H1 (cell line): ENCODE results near the gene OAT. TPM values are rescaled to one million over a fixed set of nuclear protein-coding genes. Genes with fewer than 3 reads are reported as not detected.

Experiments
- CTCF ChIA-PET: fragments of 300-600 bp; sonication (Branson Sonifier 250); formaldehyde crosslinking; loops from one replicate; lab custom pipeline; 2021; ENCODE audit not compliant: partially characterized antibody; lab: Charles Lee
- POLR2A ChIA-PET: fragments of 300-600 bp; sonication (Branson Sonifier 250); formaldehyde crosslinking; loops from one replicate; lab custom pipeline; 2021; ENCODE audit warnings: inconsistent platforms; ENCODE audit not compliant: partially characterized antibody; lab: Charles Lee
- DNase-seq, 2 experiments: peaks; one replicate each; pipeline versions ENCODE4 v3.0.0 to v3.0.0-alpha.2; 2010 to 2022; ENCODE audit warnings: low spot score in 2 of 2, low read depth in 1 of 2, mixed read lengths in 1 of 2
- FAIRE-seq: peaks from 2 replicates; lab custom pipeline; 2011; peaks lifted over from hg19 to GRCh38; lab: Jason Lieb, UNC
- H2AFZ ChIP-seq: 2 replicates; pipeline ENCODE4 v1.8.1; 2012; ENCODE audit warnings: low read length, inconsistent platforms
- H2AK5ac ChIP-seq: 2 replicates; pipeline ENCODE4 v1.6.1; 2013; ENCODE audit warnings: low read depth, low read length
- H2BK120ac ChIP-seq: replicated peaks from 2 replicates; pipeline ENCODE3; 2013; ENCODE audit warnings: low read depth, low read length, inconsistent platforms
- H2BK12ac ChIP-seq: 2 replicates; pipeline ENCODE4 v1.6.1; 2013; ENCODE audit warnings: low read depth, low read length
- H2BK15ac ChIP-seq: 2 replicates; pipeline ENCODE4 v1.6.1; 2013; ENCODE audit warnings: low read length
- H2BK20ac ChIP-seq: 2 replicates; pipeline ENCODE4 v1.6.1; 2013; ENCODE audit warnings: low read length
- H2BK5ac ChIP-seq: 2 replicates; pipeline ENCODE4 v1.6.1; 2013; ENCODE audit warnings: low read depth, low read length
- H3K14ac ChIP-seq: 2 replicates; pipeline ENCODE4 v1.6.1; 2013; ENCODE audit warnings: inconsistent platforms; ENCODE audit not compliant: insufficient read length
- H3K18ac ChIP-seq: 2 replicates; pipeline ENCODE4 v1.6.1; 2013; ENCODE audit warnings: low read length; ENCODE audit errors: extremely low read depth
- H3K23ac ChIP-seq: 2 replicates; pipeline ENCODE4 v1.6.1; 2013; ENCODE audit warnings: inconsistent platforms; ENCODE audit not compliant: insufficient read length
- H3K23me2 ChIP-seq: 2 replicates; pipeline ENCODE4 v1.6.1; 2013; ENCODE audit warnings: low read depth, low read length
- H3K27ac ChIP-seq: 2 replicates; pipeline ENCODE4 v1.6.1; 2011; ENCODE audit warnings: low read depth, low read length, inconsistent platforms
- H3K27me3 ChIP-seq, 4 experiments: replicated peaks in 1 of 4; 1 replicate in 1 of 4; 2 replicates in 3 of 4; pipeline versions ENCODE4 v1.6.1 to v1.8.1; 2011 to 2013; ENCODE audit warnings: low read length in 3 of 4, mild to moderate bottlenecking in 3 of 4, inconsistent platforms in 2 of 4, mixed read lengths in 2 of 4, moderate library complexity in 1 of 4; ENCODE audit not compliant: control insufficient read depth in 3 of 4, insufficient read depth in 3 of 4; ENCODE audit errors: extremely low read depth in 1 of 4
- H3K36me3 ChIP-seq, 4 experiments: 2 replicates each; pipeline versions ENCODE4 v1.6.1 to v1.8.1; 2011 to 2013; ENCODE audit warnings: mild to moderate bottlenecking in 4 of 4, low read length in 3 of 4, moderate library complexity in 2 of 4, control low read depth in 1 of 4, inconsistent platforms in 1 of 4; ENCODE audit not compliant: insufficient read depth in 4 of 4, control insufficient read depth in 2 of 4
- H3K4ac ChIP-seq: replicated peaks from 2 replicates; pipeline ENCODE3; 2013; ENCODE audit warnings: low read length, low read depth, mixed read lengths, inconsistent platforms; ENCODE audit not compliant: insufficient read length
- H3K4me1 ChIP-seq, 4 experiments: replicated peaks in 1 of 4; 1 replicate in 1 of 4; 2 replicates in 3 of 4; pipeline versions ENCODE4 v1.6.1 to v1.8.1; 2011 to 2013; ENCODE audit warnings: low read length in 3 of 4, inconsistent platforms in 2 of 4, mixed read lengths in 1 of 4; ENCODE audit not compliant: insufficient read depth in 4 of 4, control insufficient read depth in 3 of 4
- H3K4me2 ChIP-seq, 2 experiments: 2 replicates each; pipeline versions ENCODE4 v1.6.1 to v1.8.1; 2011 to 2013; ENCODE audit warnings: low read depth in 2 of 2, low read length in 2 of 2, control low read depth in 1 of 2, inconsistent platforms in 1 of 2, mild to moderate bottlenecking in 1 of 2; ENCODE audit not compliant: insufficient read depth in 1 of 2
- H3K4me3 ChIP-seq, 4 experiments: fragments of 200-600, 300-600 bp in 1 of 4; sonication (generic), shearing (Covaris generic), sonication (Bioruptor Twin) in 1 of 4; 2 replicates each; pipeline versions ENCODE4 v1.5.1 to v1.8.1; 2011 to 2016; ENCODE audit warnings: low read length in 4 of 4, low read depth in 3 of 4, control low read depth in 2 of 4, inconsistent platforms in 2 of 4, mild to moderate bottlenecking in 2 of 4, mixed read lengths in 1 of 4, moderate library complexity in 1 of 4; ENCODE audit not compliant: insufficient read depth in 2 of 4; ENCODE audit errors: extremely low read depth in 1 of 4
- H3K56ac ChIP-seq: replicated peaks from 2 replicates; pipeline ENCODE3; 2013; ENCODE audit warnings: low read depth, mild to moderate bottlenecking, mixed read lengths, low read length, inconsistent platforms; ENCODE audit not compliant: insufficient read length
- H3K79me1 ChIP-seq: 2 replicates; pipeline ENCODE4 v1.6.1; 2013; ENCODE audit warnings: low read depth, low read length, control low read depth
- H3K79me2 ChIP-seq, 2 experiments: 2 replicates each; pipeline versions ENCODE4 v1.6.1 to v1.8.1; 2012 to 2013; ENCODE audit warnings: low read length in 2 of 2, mild to moderate bottlenecking in 2 of 2, inconsistent platforms in 1 of 2; ENCODE audit not compliant: insufficient read depth in 2 of 2, control insufficient read depth in 1 of 2
- H3K9ac ChIP-seq, 4 experiments: replicated peaks in 1 of 4; 1 replicate in 1 of 4; 2 replicates in 3 of 4; pipeline versions ENCODE4 v1.6.1 to v1.8.1; 2011 to 2013; ENCODE audit warnings: low read depth in 3 of 4, low read length in 3 of 4, control low read depth in 2 of 4, mild to moderate bottlenecking in 2 of 4, moderate library complexity in 2 of 4, inconsistent platforms in 1 of 4; ENCODE audit errors: extremely low read depth in 1 of 4
- H3K9me3 ChIP-seq, 2 experiments: 2 replicates each; pipeline versions ENCODE4 v1.6.1 to v1.8.1; 2012 to 2013; ENCODE audit warnings: mild to moderate bottlenecking in 2 of 2, moderate library complexity in 2 of 2, control low read depth in 1 of 2, inconsistent platforms in 1 of 2, low read depth in 1 of 2, low read length in 1 of 2, mixed read lengths in 1 of 2; ENCODE audit not compliant: insufficient read depth in 2 of 2
- H4K20me1 ChIP-seq, 2 experiments: replicated peaks in 1 of 2; 2 replicates each; pipeline versions ENCODE3 to v1.8.1; 2011 to 2013; ENCODE audit warnings: inconsistent platforms in 2 of 2, low read length in 2 of 2, mild to moderate bottlenecking in 1 of 2; ENCODE audit not compliant: insufficient read depth in 2 of 2, control insufficient read depth in 1 of 2
- H4K5ac ChIP-seq: 2 replicates; pipeline ENCODE4 v1.6.1; 2013; ENCODE audit warnings: low read length, low read depth, mixed read lengths, inconsistent platforms; ENCODE audit not compliant: insufficient read length
- H4K8ac ChIP-seq: 2 replicates; pipeline ENCODE4 v1.8.0; 2013; ENCODE audit warnings: mild to moderate bottlenecking, moderate library complexity, low read length, inconsistent platforms; ENCODE audit not compliant: insufficient read depth; ENCODE audit errors: extremely low read depth
- H4K91ac ChIP-seq: replicated peaks from 2 replicates; pipeline ENCODE3; 2013; ENCODE audit warnings: low read length, mixed read lengths, inconsistent platforms; ENCODE audit not compliant: insufficient read length
- MAFK ChIP-seq: IDR thresholded peaks from 2 replicates; pipeline ENCODE4 v1.6.1; 2012; ENCODE audit warnings: low read depth, mild to moderate bottlenecking, improper control_type of control experiment, low read length
- WGBS, 2 experiments: shearing (Covaris generic) in 1 of 2; methylation state at CpG; one replicate each; pipeline versions ENCODE4 v1.1.6 to v1.1.7; 2013 to 2015; ENCODE audit warnings: low lambda C conversion rate in 2 of 2, mixed read lengths in 2 of 2, inconsistent platforms in 1 of 2, low coverage in 1 of 2, missing lambda C conversion rate in 1 of 2; ENCODE audit not compliant: insufficient replicate concordance in 2 of 2, insufficient coverage in 1 of 2, insufficient read length in 1 of 2; ENCODE audit errors: extremely low coverage in 1 of 2, missing lambda C conversion rate in 1 of 2; 5-methylcytosine and 5-hydroxymethylcytosine counted together
- polyA plus RNA-seq, 7 experiments: library from polyadenylated mRNA; depleted of rRNA in 3 of 7; stranded (reverse) in 5 of 7; unstranded in 2 of 7; fragments of >200 nt in 5 of 7; fragments of 200-250 nt in 2 of 7; gene quantifications; 1 replicate in 5 of 7; 2 replicates in 1 of 7; 4 replicates in 1 of 7; pipeline versions ENCODE4 v1.2.1 to v1.2.3, GENCODE V29; 2011 to 2013; ENCODE audit warnings: missing spikeins in 2 of 7, mixed read lengths in 2 of 7
- total RNA-seq: library from RNA; stranded (reverse); fragmentation: NEBNext Ultra II Directional; extraction: Animal tissue kit (Norgen Biotek cat#: 25700); gene quantifications from 2 replicates; pipeline ENCODE4 v1.2.1, GENCODE V29; 2021
- TF ChIP-seq, protein P1 (sequence below): IDR thresholded peaks from 2 replicates; pipeline ENCODE4 v1.6.1; 2012; ENCODE audit warnings: inconsistent platforms

Gene OAT
- total and polyA plus RNA-seq, 2 of the 8 experiments (the other 6 are each of a cell fraction or from before 2014, with no cell fraction given) = 67.8 to 121 TPM

DNA sequence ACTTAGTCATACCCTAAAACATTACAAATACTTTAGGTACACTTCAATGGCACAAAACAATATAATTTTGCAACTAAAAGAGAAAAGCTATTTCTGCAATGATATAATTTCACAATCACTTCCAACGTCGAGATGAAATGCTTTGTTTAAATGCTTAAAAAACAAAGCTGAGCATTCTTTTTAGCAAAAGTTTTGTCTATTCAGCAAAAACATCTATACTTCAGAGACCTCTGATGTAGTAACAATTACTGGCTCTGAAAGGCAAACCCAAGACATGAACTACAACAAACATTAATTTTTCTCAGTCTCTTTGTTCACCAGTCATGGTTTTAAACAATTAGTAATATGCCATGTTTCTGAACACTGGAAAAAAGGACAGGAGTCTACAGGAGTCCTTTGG, 16.4 kb downstream of the OAT start:
- Histone ChIP-seq H3K23ac (no peak overlapping the region), H3K36me3 (peaks cover 6 to 47% (median 28%) of the 10 kb centered on the region in 4 experiments), H3K9me3 (no peaks in the 10 kb centered on the region), H3K56ac (no peak overlapping the region), H3K4me1 (no peaks in the 10 kb centered on the region), H3K4me3 (no peak overlapping the region), H3K79me1 (no peaks in the 10 kb centered on the region), H2AK5ac (no peak overlapping the region), H4K91ac (no peak overlapping the region), H3K9ac (no peak overlapping the region), H2BK15ac (no peak overlapping the region), H2AFZ (no peak overlapping the region), H2BK12ac (no peak overlapping the region), H4K5ac (no peak overlapping the region), H3K14ac (no peak overlapping the region), H4K20me1 (peaks cover 2% of the 10 kb centered on the region in 2 experiments), H3K23me2 (no peaks in the 10 kb centered on the region), H2BK20ac (no peak overlapping the region), H3K4me2 (no peak overlapping the region), H4K8ac (no peak overlapping the region), H3K18ac (no peak overlapping the region), H3K27me3 (no peaks in the 10 kb centered on the region), H2BK5ac (no peak overlapping the region), H2BK120ac (no peak overlapping the region), H3K79me2 (no peaks in the 10 kb centered on the region), H3K27ac (no peak overlapping the region), H3K4ac (no peak overlapping the region)
- DNase-seq = no peak
- FAIRE-seq = no peak
- peak; percentile 47; the same call in 1 of the 2 replicates for TF ChIP-seq MAFK
- TF ChIP-seq, protein P1, sequence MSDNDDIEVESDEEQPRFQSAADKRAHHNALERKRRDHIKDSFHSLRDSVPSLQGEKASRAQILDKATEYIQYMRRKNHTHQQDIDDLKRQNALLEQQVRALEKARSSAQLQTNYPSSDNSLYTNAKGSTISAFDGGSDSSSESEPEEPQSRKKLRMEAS = no peak
- ChIA-PET POLR2A (no interaction called here), CTCF (interaction anchor here (0.9 to 1.1 kb wide), 3 partner anchors 9 to 15 kb away, joined by 3 to 5 read pairs (median 5); no protein-coding TSS in a partner anchor)
- 95% methylated on average over 2 of the region's 2 CpGs; no CpG with 5 or more reads in 1 of the 2 experiments for WGBS, 2 experiments
